ENCODE measurements around the gene MAPK14.

DNA sequence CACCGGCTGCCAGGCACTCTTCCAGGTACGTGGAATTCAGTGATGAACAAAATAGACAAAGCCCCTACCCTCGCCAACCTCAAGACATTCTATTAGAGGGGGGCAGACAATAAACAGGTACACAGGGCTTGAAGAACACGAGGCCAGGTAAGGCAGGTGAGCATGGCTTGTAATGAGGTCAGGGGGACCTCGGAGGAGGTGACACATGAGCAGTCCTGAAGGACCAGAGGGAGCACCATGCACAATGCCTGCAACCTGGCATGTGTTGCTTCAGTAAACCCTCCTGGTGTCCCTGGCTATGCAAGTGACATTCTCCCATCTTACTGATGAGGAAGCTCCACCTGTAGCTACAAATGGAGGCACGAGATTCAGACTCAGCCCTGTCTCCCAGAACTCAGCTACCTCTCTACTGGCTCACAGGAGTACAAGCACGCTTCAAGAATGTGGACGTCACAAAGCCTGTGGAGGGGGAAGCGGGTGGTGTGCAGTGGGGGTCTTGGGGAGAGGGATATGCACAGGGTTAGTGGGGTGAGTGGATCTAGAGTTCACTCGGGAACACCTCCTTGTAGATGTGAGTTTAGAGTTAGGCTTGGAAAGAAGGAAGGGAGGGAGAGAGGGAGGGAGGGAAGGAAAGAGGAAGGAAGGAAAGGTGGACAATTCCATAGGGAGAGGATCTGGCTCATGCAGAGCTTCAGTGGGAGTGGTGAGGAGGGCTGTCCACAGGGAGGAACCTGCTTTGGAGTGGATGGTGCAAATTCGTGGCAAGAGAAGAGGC, 95.1 kb downstream of the MAPK14 start:
- TF ChIP-seq FOXP1 (CRISPR knock-in tag; IDR thresholded peaks at IDR 0.05), result no peak
- TF ChIP-seq CREB1 (IDR thresholded peaks at IDR 0.05), result no peak
- TF ChIP-seq CREB1 (CRISPR knock-in tag; IDR thresholded peaks at IDR 0.05), result no peak
